Measurements from ENCODE around the gene NRG4.

The NRG4 gene

GRCh38 chr15:75955720-75956119 is 56.5 kb downstream of the NRG4 start:
- TF ChIP-seq CTCF (IDR thresholded peaks at IDR 0.05; ENCODE audit: low read length) (no peak), EZH2 (IDR thresholded peaks at IDR 0.05; ENCODE audit: borderline replicate concordance, low read length) (no peak)
- H3F3A ChIP-seq (ENCODE audit: insufficient read depth, low read length): no peaks in the 10 kb centered on the region
- H3K9me3 ChIP-seq (ENCODE audit: low read length): no peaks in the 10 kb centered on the region
- no peaks in the 10 kb centered on the region for H4K20me1 ChIP-seq (ENCODE audit: insufficient read depth, low read length)
- H3K36me3 ChIP-seq (ENCODE audit: insufficient read depth, low read length): no peaks in the 10 kb centered on the region
- no peaks in the 10 kb centered on the region; the same call in 1 of the 2 replicates for H3K27me3 ChIP-seq (ENCODE audit: insufficient read depth, low read length)
- H2AFZ ChIP-seq (ENCODE audit: low read length): no peak overlapping the region
- H3K9me2 ChIP-seq (ENCODE audit: low read depth, low read length): no peaks in the 10 kb centered on the region
- H3K4me1 ChIP-seq (ENCODE audit: insufficient read depth, low read length, severe bottlenecking): no peaks in the 10 kb centered on the region
- no peak overlapping the region for H3K27ac ChIP-seq (ENCODE audit: low read depth, low read length, poor library complexity, severe bottlenecking)
- H3K4me3 ChIP-seq (ENCODE audit: low read depth, low read length, poor library complexity, severe bottlenecking): no peak overlapping the region
- H3K4me2 ChIP-seq (ENCODE audit: low read length): no peak overlapping the region
- H3K79me2 ChIP-seq (ENCODE audit: insufficient read depth, low read length): no peaks in the 10 kb centered on the region
- H3K9ac ChIP-seq (ENCODE audit: low read length): no peak overlapping the region

- Histone ChIP-seq H2AFZ (ENCODE audit: low read length) (no peak overlapping the region), H3K9ac (ENCODE audit: low read length) (no peak overlapping the region), H3K27ac (ENCODE audit: low read depth, low read length, poor library complexity, severe bottlenecking) (no peak overlapping the region), H3K4me1 (ENCODE audit: insufficient read depth, low read length, severe bottlenecking) (no peaks in the 10 kb centered on the region), H3K9me3 (ENCODE audit: low read length) (no peaks in the 10 kb centered on the region), H3K36me3 (ENCODE audit: insufficient read depth, low read length) (no peaks in the 10 kb centered on the region), H3F3A (ENCODE audit: insufficient read depth, low read length) (no peaks in the 10 kb centered on the region), H4K20me1 (ENCODE audit: insufficient read depth, low read length) (no peaks in the 10 kb centered on the region), H3K4me3 (ENCODE audit: low read depth, low read length, poor library complexity, severe bottlenecking) (no peak overlapping the region), H3K9me2 (ENCODE audit: low read depth, low read length) (no peaks in the 10 kb centered on the region), H3K27me3 (ENCODE audit: insufficient read depth, low read length) (no peaks in the 10 kb centered on the region), H3K4me2 (ENCODE audit: low read length) (no peak overlapping the region), H3K79me2 (ENCODE audit: insufficient read depth, low read length) (no peaks in the 10 kb centered on the region)
- TF ChIP-seq EZH2 (IDR thresholded peaks at IDR 0.05; ENCODE audit: borderline replicate concordance, low read length) (no peak), CTCF (IDR thresholded peaks at IDR 0.05; ENCODE audit: low read length) (no peak)
Measured at GRCh38 chr15:75952525-75952924, 59.7 kb downstream of the NRG4 start.

- Histone ChIP-seq H3K79me2 (ENCODE audit: insufficient read depth, low read length) (no peaks in the 10 kb centered on the region), H3K4me3 (ENCODE audit: low read depth, low read length, poor library complexity, severe bottlenecking) (no peak overlapping the region), H3K4me1 (ENCODE audit: insufficient read depth, low read length, severe bottlenecking) (no peaks in the 10 kb centered on the region), H3K9ac (ENCODE audit: low read length) (no peak overlapping the region), H2AFZ (ENCODE audit: low read length) (no peak overlapping the region), H3K9me3 (ENCODE audit: low read length) (no peaks in the 10 kb centered on the region), H3K27me3 (ENCODE audit: insufficient read depth, low read length) (no peaks in the 10 kb centered on the region), H4K20me1 (ENCODE audit: insufficient read depth, low read length) (no peaks in the 10 kb centered on the region), H3K27ac (ENCODE audit: low read depth, low read length, poor library complexity, severe bottlenecking) (no peak overlapping the region), H3K9me2 (ENCODE audit: low read depth, low read length) (no peaks in the 10 kb centered on the region), H3K4me2 (ENCODE audit: low read length) (no peak overlapping the region), H3K36me3 (ENCODE audit: insufficient read depth, low read length) (no peaks in the 10 kb centered on the region), H3F3A (ENCODE audit: insufficient read depth, low read length) (no peaks in the 10 kb centered on the region)
- no peak for TF ChIP-seq EZH2 (IDR thresholded peaks at IDR 0.05; ENCODE audit: borderline replicate concordance, low read length)
- no peak for TF ChIP-seq CTCF (IDR thresholded peaks at IDR 0.05; ENCODE audit: low read length)
Measured at GRCh38 chr15:75948761-75949296, 63.4 kb downstream of the NRG4 start.

Measured in OCI-LY1 (cell line).